Gastroesophageal sphincter (tissue), 4 donors: ENCODE data around the gene KRTAP10-1. TPM values are rescaled to one million over a fixed set of nuclear protein-coding genes. Genes with fewer than 3 reads are reported as not detected.
"Not testable (repeated sequence)": the region's sequence is repeated elsewhere in the genome, so short reads cannot be mapped to it uniquely, and the experiment has no call there.

Source experiments
- ATAC-seq: fragments of 150-250 bp; one replicate; pipeline ENCODE4 v1.9.1; 2016; ENCODE audit warnings: mild to moderate bottlenecking, moderate library complexity
- H3K27ac ChIP-seq, 4 donors: fragments of 200-600 bp; sonication (generic) in 3 of 4; 1 replicate in 3 of 4; 2 replicates in 1 of 4; pipeline ENCODE4 v1.5.1; 2016 to 2019
- H3K27me3 ChIP-seq: fragments of 200-600 bp; sonication (generic); one replicate; pipeline ENCODE4 v1.5.1; 2019
- H3K36me3 ChIP-seq, 2 donors: fragments of 200-600 bp; sonication (generic); one replicate each; pipeline ENCODE4 v1.5.1; 2019; ENCODE audit warnings: control low read depth in 1 of 2
- H3K4me1 ChIP-seq, 3 donors: fragments of 200-600 bp; sonication (generic); 1 replicate in 2 of 3; 2 replicates in 1 of 3; pipeline ENCODE4 v1.5.1; 2016 to 2019; ENCODE audit warnings: control low read depth in 2 of 3
- H3K4me3 ChIP-seq, 2 donors: fragments of 200-600 bp; sonication (generic); one replicate each; pipeline ENCODE4 v1.5.1; 2019; ENCODE audit warnings: mild to moderate bottlenecking in 1 of 2, moderate library complexity in 1 of 2
- H3K9me3 ChIP-seq, 3 donors: fragments of 200-600 bp; sonication (generic); one replicate each; pipeline ENCODE4 v1.5.1; 2017 to 2019; ENCODE audit warnings: control low read depth in 2 of 3
- CTCF ChIP-seq, 4 experiments: fragments of 200-600 bp in 2 of 4; fragments of 450-650 bp in 2 of 4; sonication (generic) in 1 of 4; IDR thresholded peaks; one replicate each; pipeline ENCODE4 v1.5.1; 2017 to 2019; ENCODE audit warnings: antibody characterized with exemption in 4 of 4, mild to moderate bottlenecking in 2 of 4, moderate library complexity in 2 of 4
- EP300 ChIP-seq: sonication (generic); formaldehyde crosslinking; IDR thresholded peaks from one replicate; pipeline ENCODE4 v1.6.1; 2017; ENCODE audit warnings: antibody characterized with exemption, mild to moderate bottlenecking
- POLR2A ChIP-seq, 2 donors: fragments of 450-650 bp; IDR thresholded peaks; one replicate each; pipeline ENCODE4 v1.6.1; 2017; ENCODE audit warnings: antibody characterized with exemption in 2 of 2, mild to moderate bottlenecking in 2 of 2, moderate library complexity in 1 of 2
- POLR2AphosphoS5 ChIP-seq: sonication (generic); formaldehyde crosslinking; IDR thresholded peaks from one replicate; pipeline ENCODE4 v1.6.1; 2017; ENCODE audit warnings: antibody characterized with exemption
- WGBS, 2 donors: methylation state at CpG; one replicate each; pipeline ENCODE4 v1.1.5; 2018; ENCODE audit warnings: low coverage in 1 of 2; 5-methylcytosine and 5-hydroxymethylcytosine counted together
- total RNA-seq, 4 donors: library from RNA; depleted of rRNA; stranded (reverse); fragments of >200 nt; gene quantifications; one replicate each; pipeline ENCODE4 v1.1.0, GENCODE V29; 2016

The KRTAP10-1 gene
- total RNA-seq, 4 donors from 2014 or later = not detected

GRCh38 chr21:44578371-44579055 is 38.5 kb upstream of the KRTAP10-1 start:
- 87 to 92% methylated on average over 7 to 11 of the region's 17 CpGs for WGBS, 2 donors
- TF ChIP-seq EP300 (no peak), CTCF (IDR thresholded peaks at IDR 0.05) (no peak), POLR2A (IDR thresholded peaks at IDR 0.05) (no peak), POLR2AphosphoS5 (no peak)
- peaks cover 0 to 62% (median 0%) of the 10 kb centered on the region in 3 donors for H3K9me3 ChIP-seq
- peaks cover 0 to 4% (median 0%) of the 10 kb centered on the region in 3 donors for H3K4me1 ChIP-seq
- no peaks in the 10 kb centered on the region for H3K36me3 ChIP-seq
- no peak for ATAC-seq
- H3K27ac ChIP-seq = no peak overlapping the region
- peaks cover 58% of the 10 kb centered on the region for H3K27me3 ChIP-seq
- no peak overlapping the region for H3K4me3 ChIP-seq

GRCh38 chr21:44576025-44576420 is 36.0 kb upstream of the KRTAP10-1 start:
- TF ChIP-seq POLR2A (IDR thresholded peaks at IDR 0.05) = no peak
- TF ChIP-seq EP300 = no peak
- no peak for TF ChIP-seq POLR2AphosphoS5
- no peak for TF ChIP-seq CTCF (IDR thresholded peaks at IDR 0.05)
- no peak for ATAC-seq

GRCh38 chr21:44575307-44576024 is 35.5 kb upstream of the KRTAP10-1 start:
- H3K36me3 ChIP-seq = no peaks in the 10 kb centered on the region
- WGBS, 2 donors = 85 to 87% methylated on average over 8 to 14 of the region's 20 CpGs
- peaks cover 71% of the 10 kb centered on the region for H3K27me3 ChIP-seq
- no peak overlapping the region for H3K4me3 ChIP-seq
- no peak overlapping the region for H3K27ac ChIP-seq
- ATAC-seq = no peak
- peaks cover 0 to 51% (median 0%) of the 10 kb centered on the region in 3 donors for H3K9me3 ChIP-seq
- H3K4me1 ChIP-seq = no peaks in the 10 kb centered on the region
- no peak for TF ChIP-seq POLR2A (IDR thresholded peaks at IDR 0.05)
- no peak for TF ChIP-seq EP300

More at GRCh38 chr21:44576025-44576420, 36.0 kb upstream of the KRTAP10-1 start:
- 70 to 76% methylated on average over 2 to 10 of the region's 10 CpGs for WGBS, 2 donors
- Histone ChIP-seq H3K27ac (no peak overlapping the region), H3K4me3 (no peak overlapping the region), H3K9me3 (peaks cover 0 to 56% (median 0%) of the 10 kb centered on the region in 3 donors), H3K36me3 (no peaks in the 10 kb centered on the region), H3K27me3 (peaks cover 71% of the 10 kb centered on the region), H3K4me1 (no peaks in the 10 kb centered on the region)

- no peak for TF ChIP-seq POLR2AphosphoS5
- TF ChIP-seq POLR2A (IDR thresholded peaks at IDR 0.05) = no peak
- no peak for TF ChIP-seq EP300
- no peak for TF ChIP-seq CTCF (IDR thresholded peaks at IDR 0.05)
- H3K36me3 ChIP-seq = no peaks in the 10 kb centered on the region
- no peak for ATAC-seq
- peaks cover 69% of the 10 kb centered on the region for H3K27me3 ChIP-seq
- H3K4me1 ChIP-seq = no peaks in the 10 kb centered on the region
- no peak overlapping the region for H3K27ac ChIP-seq
- H3K9me3 ChIP-seq = peaks cover 0 to 43% (median 0%) of the 10 kb centered on the region in 3 donors
- 29% methylated on average over 9 of the region's 21 CpGs; no CpG with 5 or more reads in 1 of the 2 donors for WGBS, 2 donors
- H3K4me3 ChIP-seq = no peak overlapping the region
These were observed 34.7 kb upstream of the KRTAP10-1 start for GRCh38 chr21:44574457-44575306.

GRCh38 chr21:44573630-44574456 is 33.8 kb upstream of the KRTAP10-1 start, which contains the start of gene KRTAP10-4:
KRTAP10-4 (plus strand) TSS chr21:44573729; CDS start chr21:44573759, 30 bp downstream.
- ATAC-seq, H3K4me1 ChIP-seq, H3K4me3 ChIP-seq, H3K36me3 ChIP-seq, H3K27ac ChIP-seq: not testable (repeated sequence)
- Histone ChIP-seq H3K27me3 (peaks cover 69% of the 10 kb centered on the region), H3K9me3 (peaks cover 0 to 42% (median 0%) of the 10 kb centered on the region in 3 donors)
- no CpG with 5 or more reads among the region's 25 CpGs for WGBS, 2 donors
